Measurements from ENCODE around the gene KCNT2.

The KCNT2 gene

GRCh38 chr1:196180847-196181593 lies 427.2 kb downstream of the KCNT2 start:
- DNase-seq (ENCODE audit: low spot score) = no peak

- no peak for DNase-seq (ENCODE audit: low spot score)
These were observed 430.1 kb downstream of the KCNT2 start for GRCh38 chr1:196178083-196178635.

Data from CD4-positive, alpha-beta T cell treated with Interleukin-2 at 100 ng/mL for 4 hours (primary cell).